ENCODE results near the gene STAT3. TPM values are rescaled to one million over a fixed set of nuclear protein-coding genes. Genes with fewer than 3 reads are reported as not detected.

STAT3 gene
- total RNA-seq, 1 experiment from 2014 or later, result 60.5 TPM

- intact Hi-C loops (cut with micrococcal nuclease; ENCODE audit: unreplicated experiment), result no loop called here
- POLR2A ChIA-PET (ENCODE audit: low non-redundant PET), result no interaction called here
- CTCF ChIA-PET, result no interaction called here
These were observed 115.9 kb downstream of the STAT3 start for GRCh38 chr17:42272162-42272907.

DNA sequence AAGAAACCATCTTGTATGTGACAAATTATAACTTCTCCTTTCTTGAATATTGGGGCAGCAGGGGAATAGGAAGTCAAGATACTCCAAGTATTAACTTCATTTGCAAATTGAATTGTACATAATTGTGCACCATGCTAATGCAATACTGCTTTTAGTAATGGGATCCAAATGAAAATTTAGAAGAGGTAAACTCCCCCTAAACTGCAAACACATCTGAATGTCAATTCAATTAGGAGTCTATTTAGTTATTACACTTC is 116.5 kb downstream of the STAT3 start:
- no TSS peak for BruUV-seq (replicated peaks)
- H3K9me3 ChIP-seq (ENCODE audit: low read depth, low read length, poor library complexity, severe bottlenecking), result no peaks in the 10 kb centered on the region
- no peak for DNase-seq (ENCODE audit: low spot score)
- peaks cover 8% of the 10 kb centered on the region for H3K4me1 ChIP-seq (ENCODE audit: insufficient read depth, low read length, poor library complexity, severe bottlenecking)
- ChIA-PET POLR2A (ENCODE audit: low non-redundant PET) (no interaction called here), CTCF (no interaction called here)
- no peaks in the 10 kb centered on the region for H3K27me3 ChIP-seq (replicated peaks; ENCODE audit: insufficient read depth, low read depth, low read length, poor library complexity)
- no peak for TF ChIP-seq EZH2 (IDR thresholded peaks at IDR 0.05; ENCODE audit: borderline replicate concordance, low read depth, low read length, poor library complexity, severe bottlenecking)
- TF ChIP-seq, protein P1, sequence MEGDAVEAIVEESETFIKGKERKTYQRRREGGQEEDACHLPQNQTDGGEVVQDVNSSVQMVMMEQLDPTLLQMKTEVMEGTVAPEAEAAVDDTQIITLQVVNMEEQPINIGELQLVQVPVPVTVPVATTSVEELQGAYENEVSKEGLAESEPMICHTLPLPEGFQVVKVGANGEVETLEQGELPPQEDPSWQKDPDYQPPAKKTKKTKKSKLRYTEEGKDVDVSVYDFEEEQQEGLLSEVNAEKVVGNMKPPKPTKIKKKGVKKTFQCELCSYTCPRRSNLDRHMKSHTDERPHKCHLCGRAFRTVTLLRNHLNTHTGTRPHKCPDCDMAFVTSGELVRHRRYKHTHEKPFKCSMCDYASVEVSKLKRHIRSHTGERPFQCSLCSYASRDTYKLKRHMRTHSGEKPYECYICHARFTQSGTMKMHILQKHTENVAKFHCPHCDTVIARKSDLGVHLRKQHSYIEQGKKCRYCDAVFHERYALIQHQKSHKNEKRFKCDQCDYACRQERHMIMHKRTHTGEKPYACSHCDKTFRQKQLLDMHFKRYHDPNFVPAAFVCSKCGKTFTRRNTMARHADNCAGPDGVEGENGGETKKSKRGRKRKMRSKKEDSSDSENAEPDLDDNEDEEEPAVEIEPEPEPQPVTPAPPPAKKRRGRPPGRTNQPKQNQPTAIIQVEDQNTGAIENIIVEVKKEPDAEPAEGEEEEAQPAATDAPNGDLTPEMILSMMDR (conservative IDR thresholded peaks at IDR 0.05; ENCODE audit: low read depth, low read length), result no peak
- no peaks in the 10 kb centered on the region for H3K36me3 ChIP-seq (ENCODE audit: insufficient read depth, low read length, poor library complexity, severe bottlenecking)
- no peak overlapping the region for H3K4me3 ChIP-seq (ENCODE audit: low read depth, low read length, poor library complexity, severe bottlenecking)
- no peak overlapping the region for H3K27ac ChIP-seq (ENCODE audit: low read depth, low read length, poor library complexity, severe bottlenecking)
- intact Hi-C loops (cut with micrococcal nuclease; ENCODE audit: unreplicated experiment), result no loop called here

More at GRCh38 chr17:42272162-42272907, 115.9 kb downstream of the STAT3 start:
- Histone ChIP-seq H3K27me3 (replicated peaks; ENCODE audit: insufficient read depth, low read depth, low read length, poor library complexity) (no peaks in the 10 kb centered on the region), H3K4me1 (ENCODE audit: insufficient read depth, low read length, poor library complexity, severe bottlenecking) (peaks cover 8% of the 10 kb centered on the region), H3K4me3 (ENCODE audit: low read depth, low read length, poor library complexity, severe bottlenecking) (no peak overlapping the region), H3K9me3 (ENCODE audit: low read depth, low read length, poor library complexity, severe bottlenecking) (no peaks in the 10 kb centered on the region), H3K27ac (ENCODE audit: low read depth, low read length, poor library complexity, severe bottlenecking) (no peak overlapping the region), H3K36me3 (ENCODE audit: insufficient read depth, low read length, poor library complexity, severe bottlenecking) (no peaks in the 10 kb centered on the region)
- DNase-seq (ENCODE audit: low spot score), result no peak
- no TSS peak for BruUV-seq (replicated peaks)
- TF ChIP-seq EZH2 (IDR thresholded peaks at IDR 0.05; ENCODE audit: borderline replicate concordance, low read depth, low read length, poor library complexity, severe bottlenecking), result no peak
- TF ChIP-seq, protein P1 (conservative IDR thresholded peaks at IDR 0.05; ENCODE audit: low read depth, low read length), result no peak

DNA sequence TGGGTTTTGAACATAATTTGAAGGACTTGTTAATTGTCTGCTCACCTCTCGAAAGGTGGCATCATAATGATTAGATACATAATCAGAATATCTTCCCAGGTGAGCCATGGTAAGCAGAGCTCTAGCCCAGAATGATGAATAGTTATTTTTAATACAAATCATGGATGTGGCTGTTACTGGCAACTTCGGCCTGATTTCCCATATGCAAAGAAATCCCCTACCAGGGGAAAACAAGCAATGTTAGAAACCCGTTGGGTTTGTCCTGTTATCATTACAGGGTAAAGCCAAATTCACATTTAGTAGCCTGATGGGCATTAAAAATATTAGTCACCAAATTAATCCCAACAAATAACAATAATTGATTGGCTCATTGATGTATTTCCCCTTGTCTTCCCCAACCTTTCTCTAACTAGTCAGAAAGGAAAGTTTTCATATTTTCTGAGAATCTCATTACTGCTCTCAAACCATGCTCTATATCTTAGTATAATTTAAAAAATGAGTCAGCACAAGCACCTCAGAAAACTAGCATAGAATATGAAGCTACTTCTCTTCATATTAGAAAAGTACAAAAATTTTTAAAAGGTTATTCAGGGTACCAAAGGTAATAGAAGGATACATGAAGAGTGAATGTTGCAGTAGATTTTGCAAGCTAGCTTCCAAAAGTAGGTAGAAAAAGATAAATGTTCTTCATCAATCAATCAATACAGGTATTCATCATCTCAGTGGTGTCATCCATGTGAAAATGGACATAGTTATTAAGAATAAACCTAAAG is 117.0 kb downstream of the STAT3 start:
- ChIA-PET CTCF (no interaction called here), POLR2A (ENCODE audit: low non-redundant PET) (no interaction called here)
- H3K4me3 ChIP-seq (ENCODE audit: low read depth, low read length, poor library complexity, severe bottlenecking), result no peak overlapping the region
- intact Hi-C loops (cut with micrococcal nuclease; ENCODE audit: unreplicated experiment), result no loop called here
- no TSS peak for BruUV-seq (replicated peaks)
- no peak for DNase-seq (ENCODE audit: low spot score)
- no peaks in the 10 kb centered on the region for H3K36me3 ChIP-seq (ENCODE audit: insufficient read depth, low read length, poor library complexity, severe bottlenecking)
- no peak overlapping the region for H3K27ac ChIP-seq (ENCODE audit: low read depth, low read length, poor library complexity, severe bottlenecking)
- no peaks in the 10 kb centered on the region for H3K9me3 ChIP-seq (ENCODE audit: low read depth, low read length, poor library complexity, severe bottlenecking)
- TF ChIP-seq, protein P1 (conservative IDR thresholded peaks at IDR 0.05; ENCODE audit: low read depth, low read length), result no peak
- TF ChIP-seq EZH2 (IDR thresholded peaks at IDR 0.05; ENCODE audit: borderline replicate concordance, low read depth, low read length, poor library complexity, severe bottlenecking), result no peak
- H3K4me1 ChIP-seq (ENCODE audit: insufficient read depth, low read length, poor library complexity, severe bottlenecking), result peaks cover 8% of the 10 kb centered on the region
- no peaks in the 10 kb centered on the region for H3K27me3 ChIP-seq (replicated peaks; ENCODE audit: insufficient read depth, low read depth, low read length, poor library complexity)

All from A673 (cell line).